GM21526 (cell line): ENCODE measurements around the gene CLDN12.
A peak's percentile ranks its signal among the peaks of the same experiment; 100 is the strongest.

Experiments used
- ATAC-seq: cut with Tn5 transposase; IDR thresholded peaks from one replicate; pipeline ENCODE4 v1.9.1; 2021; ENCODE audit warnings: moderate library complexity; ENCODE audit not compliant: unreplicated experiment, low FRiP score

CLDN12 gene

DNA sequence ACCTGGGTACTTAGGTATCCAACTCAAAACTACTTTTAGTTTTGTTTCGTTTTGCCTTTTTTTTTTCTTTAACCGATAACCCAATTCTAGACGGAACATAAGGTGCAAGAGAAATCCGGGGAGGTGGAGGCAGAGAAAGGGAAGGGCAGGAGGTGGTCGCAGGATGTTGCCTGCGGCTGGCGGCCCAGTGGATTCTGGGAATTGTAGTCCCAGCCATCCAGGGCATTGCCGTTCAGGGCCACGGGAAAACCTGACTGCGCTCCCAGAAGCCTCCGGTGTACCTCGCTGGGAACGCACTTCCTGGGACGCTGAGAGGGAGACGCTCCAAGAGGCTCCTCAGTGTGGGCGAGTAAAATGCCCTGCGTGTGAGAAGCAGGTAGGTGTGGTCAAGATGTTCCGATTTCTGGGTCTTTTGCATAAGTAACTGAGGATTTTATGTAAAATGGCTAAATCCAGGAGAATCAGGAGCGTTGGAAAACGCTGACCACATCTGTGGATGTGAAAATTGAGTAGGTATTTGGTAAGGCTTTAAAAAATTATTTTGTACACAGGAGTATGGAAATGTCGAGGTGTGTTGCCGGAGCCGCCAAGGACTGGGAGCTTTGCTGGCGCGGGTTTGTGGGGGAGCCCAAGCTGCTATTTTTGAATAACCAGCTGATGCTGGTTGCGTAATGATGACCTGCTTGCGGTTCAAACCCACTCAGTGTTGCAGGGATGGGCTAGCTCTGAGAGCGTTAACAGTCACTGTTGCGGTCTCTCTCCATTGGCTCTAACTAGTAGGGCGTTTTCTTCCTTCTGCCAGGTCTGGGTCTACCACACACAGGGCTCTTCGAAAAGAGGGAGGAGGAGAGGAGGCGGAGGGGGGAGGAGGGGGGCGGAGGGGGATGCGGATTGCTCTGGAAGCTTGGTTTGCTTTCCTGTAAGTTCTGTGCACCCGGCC is at the start of gene CLDN12:
Gene CLDN12 (plus strand): TSS at position 288 of the 940 bp plus-strand sequence. CDS start 9,216 bp downstream, outside the sequence.
- peak; percentile 98 for ATAC-seq

DNA sequence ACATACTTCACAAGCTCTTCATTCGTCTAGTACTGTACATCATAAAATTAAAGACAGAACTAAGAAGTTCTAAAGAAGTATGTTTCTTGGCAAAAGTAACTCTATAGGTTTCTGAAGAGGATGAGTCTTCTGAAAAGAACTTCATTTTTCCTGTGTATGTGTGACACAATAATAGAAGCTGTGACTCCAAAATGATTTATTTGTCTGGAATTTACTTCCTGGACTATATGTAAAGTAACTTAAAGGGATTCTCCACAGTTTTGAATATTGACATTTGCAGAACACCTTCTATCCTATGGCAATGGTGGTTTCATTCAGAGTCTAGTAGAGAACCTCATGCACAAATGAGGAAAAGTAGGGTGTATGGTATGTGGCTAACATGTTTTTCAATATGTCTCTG is 19.8 kb upstream of the CLDN12 start:
- ATAC-seq, result no peak

DNA sequence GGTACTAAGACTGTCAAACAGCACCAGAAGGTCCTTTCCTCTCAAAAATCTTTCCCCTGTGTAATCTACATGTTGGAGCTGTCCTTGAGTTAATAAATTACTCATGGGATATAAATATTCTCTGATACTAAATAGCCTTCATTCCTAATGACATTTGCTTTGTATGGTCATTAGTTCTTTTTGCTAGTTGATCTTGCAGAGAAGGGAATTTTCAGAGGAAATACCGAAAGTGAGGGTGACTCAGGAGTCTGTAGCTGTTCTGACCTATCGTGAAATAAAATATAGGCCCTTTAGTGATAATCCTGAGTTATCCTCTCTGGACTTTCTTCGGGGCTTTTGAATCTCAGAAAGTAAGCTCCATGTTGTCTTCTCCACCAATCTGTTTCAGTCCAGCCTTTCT is 19.4 kb upstream of the CLDN12 start:
- ATAC-seq, result no peak

GRCh38 chr7:90384433-90384832 is 18.8 kb upstream of the CLDN12 start:
- ATAC-seq, result no peak

DNA sequence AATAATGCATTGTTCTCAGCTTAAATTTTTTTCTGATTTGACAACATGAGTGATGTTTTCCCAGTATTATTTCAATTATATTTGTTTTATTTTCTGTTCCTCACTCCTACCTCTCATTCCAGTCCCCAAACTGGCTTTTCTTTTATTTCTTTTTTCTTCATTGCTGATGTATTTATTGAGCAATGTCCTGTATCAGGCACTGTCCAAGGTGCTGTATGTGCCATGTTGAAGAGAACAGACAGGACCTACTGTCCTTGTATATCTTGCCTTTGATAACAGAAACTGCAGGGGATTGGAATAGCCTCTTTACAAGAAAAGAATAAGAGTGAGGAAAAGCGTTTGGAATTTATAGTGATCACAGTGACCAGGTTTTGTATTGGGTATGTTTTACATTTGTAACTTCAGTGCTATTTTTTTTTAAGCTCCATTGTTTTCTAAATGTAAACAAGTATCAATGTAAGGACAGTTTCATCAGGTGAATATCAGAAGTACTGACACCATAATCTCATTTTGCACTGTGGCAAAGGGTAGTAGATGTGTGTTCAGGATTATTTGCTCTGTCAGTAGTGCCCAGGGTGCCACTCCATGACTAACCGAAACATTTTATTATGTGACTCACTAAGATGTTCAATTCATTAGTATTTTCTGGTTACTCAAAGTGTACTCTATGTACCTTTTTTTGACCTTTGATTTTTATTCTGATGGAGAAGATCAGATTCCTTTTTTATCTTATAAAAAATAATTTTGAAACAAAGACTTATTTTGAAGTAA is 15.6 kb upstream of the CLDN12 start:
- ATAC-seq, result no peak

DNA sequence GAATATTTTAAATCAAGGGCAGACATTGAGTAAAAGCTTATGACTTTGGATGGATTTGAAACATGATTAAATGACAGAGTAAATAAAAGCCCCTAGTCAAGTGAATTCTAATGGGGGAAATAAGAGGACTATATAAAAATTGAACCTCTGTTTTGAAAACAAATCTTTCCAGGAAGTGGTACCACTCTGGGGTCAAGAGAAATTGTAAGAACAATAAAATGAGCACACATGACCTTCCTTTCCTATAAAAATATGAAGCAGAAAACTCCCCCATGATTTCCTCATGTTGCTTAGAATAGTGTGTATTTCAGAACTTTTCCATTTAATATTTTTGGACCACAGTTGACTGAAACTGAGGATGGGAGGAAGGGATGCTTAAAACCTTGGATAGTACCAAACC is 12.3 kb upstream of the CLDN12 start:
- no peak for ATAC-seq

- no peak for ATAC-seq
Measured at GRCh38 chr7:90391488-90391887, 11.8 kb upstream of the CLDN12 start.

DNA sequence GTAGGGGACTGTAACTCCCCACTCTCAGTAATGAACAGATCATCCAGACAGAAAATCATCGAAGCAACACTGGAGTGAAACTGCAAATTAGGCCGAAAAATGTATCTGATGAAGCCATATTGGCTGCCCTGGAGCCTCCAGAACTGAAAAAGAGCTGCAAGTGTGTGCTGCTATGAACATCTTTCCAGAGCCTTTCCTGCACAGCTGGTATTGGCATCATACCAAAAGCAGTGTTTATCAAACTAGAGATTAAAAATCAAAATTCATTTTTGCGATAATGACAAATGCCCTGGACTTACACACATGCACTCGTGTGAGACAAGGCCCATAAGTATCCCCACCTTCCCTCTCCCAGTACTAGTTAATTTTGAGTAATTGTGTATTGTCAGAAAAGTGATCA is 6.8 kb upstream of the CLDN12 start:
- ATAC-seq, result no peak

DNA sequence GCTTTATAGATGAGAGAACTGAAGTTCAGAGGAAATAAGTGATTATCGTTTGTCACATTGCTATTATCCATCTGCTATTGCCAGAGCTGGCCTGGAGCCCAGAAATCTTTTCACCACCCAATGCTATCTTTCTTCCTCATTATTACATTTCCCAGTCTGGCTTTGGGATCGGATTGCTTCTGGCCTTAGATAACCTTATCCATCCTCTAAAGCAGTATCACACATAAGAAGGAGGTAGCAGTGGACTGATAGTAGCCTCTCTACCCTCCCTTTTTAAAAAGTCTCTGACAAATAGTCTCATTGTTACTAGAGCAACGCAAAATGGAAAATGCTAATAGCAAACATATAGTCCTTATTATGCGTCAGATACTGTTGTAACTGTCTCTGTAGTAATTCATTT is 1.3 kb upstream of the CLDN12 start:
- no peak for ATAC-seq

DNA sequence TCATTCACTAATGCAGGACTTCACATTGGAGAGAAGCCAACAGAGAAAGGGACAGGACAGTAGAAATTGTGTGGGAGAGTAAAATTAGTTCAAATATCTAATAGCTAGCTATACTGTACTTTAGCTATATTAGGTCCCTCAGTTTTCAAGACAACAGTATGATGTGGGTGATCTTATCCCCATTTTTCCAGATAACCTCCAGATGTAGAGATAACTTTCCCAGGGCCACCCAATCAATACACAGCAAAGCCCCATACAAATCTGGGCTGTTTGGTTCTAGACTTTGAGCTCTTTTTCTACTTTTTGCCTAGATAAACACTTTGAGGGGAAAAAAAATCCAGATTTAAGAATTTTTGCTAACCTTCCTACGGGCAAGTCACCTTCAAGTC is 482 bp upstream of the CLDN12 start:
- no peak for ATAC-seq

DNA sequence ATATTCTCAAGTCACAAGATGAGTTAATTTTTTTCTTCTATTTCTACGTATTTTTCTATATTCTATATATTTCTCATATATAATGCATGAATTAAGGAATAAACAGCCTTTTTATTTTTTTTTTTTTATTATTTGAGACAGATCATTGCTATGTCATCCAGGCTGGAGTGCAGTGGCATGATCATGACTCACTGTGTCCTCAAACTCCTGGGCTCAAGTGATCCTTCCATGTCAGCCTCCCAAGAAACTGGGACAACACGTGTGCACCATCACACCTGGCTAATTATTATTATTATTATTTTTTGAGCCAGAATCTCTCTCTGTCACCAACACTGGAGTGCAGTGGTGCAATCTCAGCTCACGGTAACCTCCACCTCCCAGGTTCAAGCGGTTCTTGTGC is 1.5 kb downstream of the CLDN12 start:
- ATAC-seq, result no peak

DNA sequence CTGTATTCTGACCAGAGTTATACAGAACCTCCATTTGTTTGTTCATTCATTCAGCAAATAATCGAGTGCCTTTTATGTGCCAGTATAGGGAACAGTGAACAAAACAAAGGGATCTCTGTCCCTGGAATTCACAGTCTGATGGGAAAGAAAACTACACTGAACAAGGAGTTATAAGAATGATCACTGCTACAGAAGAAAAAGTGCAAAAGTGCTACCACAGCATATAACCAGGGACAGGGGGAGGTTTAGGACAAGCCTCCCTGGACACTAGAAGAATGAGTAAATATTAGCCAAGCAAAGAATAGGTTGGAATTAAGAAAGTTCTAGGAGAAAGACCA is 4.2 kb downstream of the CLDN12 start:
- ATAC-seq, result no peak

DNA sequence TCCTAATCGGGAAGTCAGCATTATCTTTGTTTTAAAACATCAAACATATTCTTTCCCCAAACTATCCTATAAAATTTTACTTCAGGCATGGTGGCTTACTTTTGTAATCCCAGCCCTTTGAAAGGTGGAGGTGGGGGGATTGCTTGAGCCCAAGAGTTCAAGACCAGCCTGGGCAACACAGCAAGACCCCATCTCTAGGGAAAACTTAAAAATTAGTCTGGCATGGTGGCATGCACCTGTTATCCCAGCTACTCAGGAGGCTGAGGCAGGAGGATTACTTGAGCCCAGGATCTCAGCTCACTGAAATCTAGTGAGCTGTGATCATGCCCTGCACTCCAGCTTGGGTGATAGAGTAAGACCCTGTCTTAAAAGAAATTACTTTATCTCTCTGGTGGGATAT is 4.9 kb downstream of the CLDN12 start:
- ATAC-seq, result no peak

GRCh38 chr7:90409667-90410066 is 6.4 kb downstream of the CLDN12 start:
- no peak for ATAC-seq

DNA sequence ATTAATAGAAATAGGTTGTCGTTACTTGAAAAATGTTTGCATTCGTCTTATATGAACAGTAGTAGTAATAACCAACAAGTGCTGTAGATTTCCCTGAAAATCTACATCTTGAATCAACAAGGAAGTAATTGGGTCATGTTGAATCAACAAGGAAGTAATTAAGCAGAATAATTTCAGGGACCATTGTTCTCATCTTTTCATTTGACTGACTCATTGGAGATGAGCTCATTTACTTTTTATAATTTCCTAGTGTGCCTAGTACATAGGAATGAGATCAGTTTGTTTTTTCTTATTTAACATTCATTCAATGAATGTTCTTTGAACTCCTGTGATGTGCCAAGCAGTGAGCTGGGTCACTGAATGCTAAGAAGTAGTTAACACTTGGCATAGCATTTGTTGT is 8.2 kb downstream of the CLDN12 start:
- ATAC-seq, result no peak

DNA sequence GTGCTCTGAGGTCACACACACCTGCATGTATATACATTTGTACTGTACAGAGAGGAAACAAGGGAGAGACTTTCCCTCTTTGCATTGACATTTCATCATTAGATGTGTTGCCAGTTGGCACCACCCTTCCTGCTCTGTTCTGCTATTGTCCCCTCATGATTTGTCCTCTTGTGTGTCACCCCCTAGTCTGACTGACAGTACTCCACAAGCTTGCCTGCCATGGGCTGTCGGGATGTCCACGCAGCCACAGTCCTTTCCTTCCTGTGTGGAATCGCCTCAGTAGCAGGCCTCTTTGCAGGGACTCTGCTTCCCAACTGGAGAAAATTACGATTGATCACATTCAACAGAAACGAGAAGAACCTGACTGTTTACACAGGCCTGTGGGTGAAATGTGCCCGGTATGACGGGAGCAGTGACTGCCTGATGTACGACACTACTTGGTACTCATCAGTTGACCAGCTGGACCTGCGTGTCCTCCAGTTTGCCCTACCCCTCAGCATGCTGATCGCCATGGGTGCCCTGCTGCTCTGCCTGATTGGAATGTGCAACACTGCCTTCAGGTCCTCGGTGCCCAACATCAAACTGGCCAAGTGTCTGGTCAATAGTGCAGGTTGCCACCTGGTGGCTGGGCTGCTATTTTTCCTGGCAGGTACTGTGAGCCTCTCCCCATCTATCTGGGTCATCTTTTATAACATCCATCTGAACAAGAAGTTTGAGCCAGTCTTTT is 9.4 kb downstream of the CLDN12 start:
- ATAC-seq, result no peak

DNA sequence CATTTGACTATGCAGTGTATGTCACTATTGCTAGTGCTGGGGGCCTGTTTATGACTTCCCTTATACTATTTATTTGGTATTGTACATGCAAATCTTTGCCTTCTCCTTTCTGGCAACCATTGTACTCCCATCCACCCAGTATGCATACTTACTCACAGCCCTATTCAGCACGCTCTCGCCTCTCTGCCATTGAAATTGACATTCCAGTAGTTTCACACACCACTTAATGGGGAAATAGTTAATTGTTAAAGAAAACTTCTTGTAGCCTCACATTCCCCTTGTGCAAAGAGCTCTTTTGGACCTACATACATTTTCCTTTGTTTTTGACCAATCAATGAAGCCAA is 9.9 kb downstream of the CLDN12 start:
- no peak for ATAC-seq

DNA sequence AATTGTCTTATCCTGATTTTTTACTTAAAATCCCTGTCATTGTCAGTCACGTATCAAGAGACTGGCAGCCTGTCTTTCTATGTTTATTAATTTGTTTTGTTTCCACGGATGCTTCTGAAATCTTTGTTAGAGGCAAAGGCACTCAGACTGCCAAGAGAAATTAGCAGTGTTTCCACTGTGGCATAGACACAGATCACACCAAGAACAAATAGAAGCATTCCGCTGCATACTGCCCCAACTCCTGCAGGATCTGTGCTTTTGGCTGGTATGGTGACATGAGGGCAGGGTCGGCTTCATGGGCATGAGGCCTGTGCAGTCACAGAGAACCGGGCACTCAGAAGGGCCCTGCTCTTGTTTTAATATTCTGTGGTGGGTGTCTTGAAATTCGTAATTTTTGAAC is 18.4 kb downstream of the CLDN12 start:
- ATAC-seq, result no peak

GRCh38 chr7:90424720-90425119 is 21.5 kb downstream of the CLDN12 start:
- ATAC-seq, result peak; percentile 96

- ATAC-seq, result no peak
Measured at GRCh38 chr7:90425376-90425775, 22.1 kb downstream of the CLDN12 start.
